ENCODE results near the gene SLC4A1. TPM values are rescaled to one million over a fixed set of nuclear protein-coding genes. Genes with fewer than 3 reads are reported as not detected.

SLC4A1 gene
- total and polyA plus RNA-seq, 2 of the 13 experiments (the other 11 are each of a cell fraction or from before 2014, with no cell fraction given), result not detected

- TF ChIP-seq ATRX (CRISPR knock-in tag; IDR thresholded peaks at IDR 0.05; ENCODE audit: borderline replicate concordance), result no peak
- peak; percentile 39 for TF ChIP-seq ZNF441 (CRISPR knock-in tag; IDR thresholded peaks at IDR 0.05; ENCODE audit: borderline replicate concordance)
- TF ChIP-seq ZNF574 (CRISPR knock-in tag; IDR thresholded peaks at IDR 0.05), result peak; percentile 50; the same call in 1 of the 2 replicates
- TF ChIP-seq TBX2 (CRISPR knock-in tag; IDR thresholded peaks at IDR 0.05; ENCODE audit: borderline replicate concordance), result 0 out of 2 replicates have a peak, but pooled peaks have one; percentile 9
- TF ChIP-seq ZNF44 (CRISPR knock-in tag; IDR thresholded peaks at IDR 0.05), result peak; percentile 73; the same call in 1 of the 2 replicates
- 0 out of 2 replicates have a peak, but pooled peaks have one; percentile 26 for TF ChIP-seq ZBTB2 (CRISPR knock-in tag; IDR thresholded peaks at IDR 0.05; ENCODE audit: low read depth)
- no peak for TF ChIP-seq ZNF407 (CRISPR knock-in tag; IDR thresholded peaks at IDR 0.05; ENCODE audit: not compliant biosample characterization)
- TF ChIP-seq POLR2A (IDR thresholded peaks at IDR 0.05; ENCODE audit: insufficient read depth in 1 of 2, low read depth in 2 of 2, low read length in 2 of 2), result peak; percentile 59 to 73
- no peak for TF ChIP-seq CBFB (CRISPR knock-in tag; IDR thresholded peaks at IDR 0.05)
- peak; percentile 35; the same call in 1 of the 2 replicates for TF ChIP-seq POLR2AphosphoS5 (IDR thresholded peaks at IDR 0.05; ENCODE audit: low read depth, low read length)
- no peak for TF ChIP-seq RNF2 (conservative IDR thresholded peaks at IDR 0.05; ENCODE audit: low read depth)
- TF ChIP-seq PATZ1 (CRISPR knock-in tag; IDR thresholded peaks at IDR 0.05), result peak; percentile 63
- peak; percentile 90 for TF ChIP-seq KDM2A (CRISPR knock-in tag; IDR thresholded peaks at IDR 0.05; ENCODE audit: borderline replicate concordance, low read depth)
- no peak for TF ChIP-seq ELF3 (CRISPR knock-in tag; IDR thresholded peaks at IDR 0.05)
These were observed 46.7 kb downstream of the SLC4A1 start (continued) for GRCh38 chr17:44221084-44221861.
